GM12891 (cell line): ENCODE data around the gene DENND1C.

Experiments used
- POLR2A ChIP-seq: IDR thresholded peaks from 2 replicates; pipeline ENCODE4 v1.6.1; 2011; ENCODE audit warnings: low read depth, low read length, control low read depth
- POLR2AphosphoS5 ChIP-seq: IDR thresholded peaks from 2 replicates; pipeline ENCODE4 v1.6.1; 2011; ENCODE audit warnings: low read depth, low read length, control low read depth
- TAF1 ChIP-seq: IDR thresholded peaks from 2 replicates; pipeline ENCODE4 v1.6.1; 2011; ENCODE audit warnings: low read depth, low read length, control low read depth

DNA sequence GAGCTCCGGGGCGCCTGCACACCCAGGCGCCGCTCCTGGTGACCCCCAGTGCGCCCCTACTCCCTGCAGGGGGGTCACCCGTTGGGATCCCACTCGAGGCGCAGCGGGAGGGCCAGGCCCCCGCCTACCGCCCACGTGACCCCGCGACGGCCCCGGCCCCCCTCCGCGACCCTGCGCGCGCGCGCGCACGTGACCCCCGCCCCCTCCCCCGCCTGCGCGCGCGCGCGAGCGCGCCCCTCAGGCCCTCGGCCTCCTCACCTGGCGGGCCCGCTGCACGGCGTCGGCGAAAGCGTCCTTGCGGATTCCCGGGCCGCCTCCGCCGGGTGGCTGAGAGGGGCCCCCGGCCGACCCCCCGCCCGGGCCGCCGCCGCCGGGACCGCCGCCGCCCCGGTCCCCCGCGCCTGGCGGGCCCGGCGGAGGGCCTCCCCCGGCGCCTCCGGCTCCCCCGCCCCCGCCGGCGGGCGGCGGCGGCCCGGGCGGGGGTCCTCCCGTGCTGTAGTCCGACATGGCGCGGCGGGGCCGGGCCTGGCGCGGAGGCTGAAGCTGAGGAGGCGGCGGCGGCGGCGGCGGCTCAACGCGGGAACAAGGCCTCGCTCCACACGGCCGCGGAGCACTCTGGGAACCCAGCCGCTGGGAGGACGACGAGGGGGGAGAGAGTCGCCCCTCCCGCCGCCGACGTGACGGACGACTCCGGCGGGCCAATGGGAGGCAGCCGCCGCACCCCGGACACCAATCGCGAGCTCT lies 57.2 kb downstream of the DENND1C start, which contains the start of gene KHSRP:
- TF ChIP-seq POLR2A (no peak), POLR2AphosphoS5 (no peak), TAF1 (no peak)
